OCI-LY1 (cell line): ENCODE results near the gene PABPC1L.

ENCODE experiments used
- H2AFZ ChIP-seq: fragments of 200-600 bp; sonication (generic), shearing (Covaris generic); 2 replicates; pipeline ENCODE4 v1.6.0; 2014; ENCODE audit warnings: antibody characterized with exemption, mild to moderate bottlenecking, low read length
- H3F3A ChIP-seq: fragments of 200-600 bp; sonication (generic), shearing (Covaris generic); 2 replicates; pipeline ENCODE4 v1.6.0; 2014; ENCODE audit warnings: mild to moderate bottlenecking, antibody characterized with exemption, low read length, moderate library complexity; ENCODE audit not compliant: insufficient read depth
- H3K27ac ChIP-seq: fragments of 200-600 bp; sonication (generic); 2 replicates; pipeline ENCODE4 v1.5.1; 2014; ENCODE audit warnings: low read length, mixed run types, mild to moderate bottlenecking, low read depth; ENCODE audit not compliant: poor library complexity, severe bottlenecking
- H3K27me3 ChIP-seq: fragments of 200-600 bp; sonication (generic); 2 replicates; pipeline ENCODE4 v1.6.0; 2014; ENCODE audit warnings: antibody characterized with exemption, mild to moderate bottlenecking, low read length, moderate library complexity; ENCODE audit not compliant: insufficient read depth
- H3K36me3 ChIP-seq: fragments of 200-600 bp; sonication (generic); 2 replicates; pipeline ENCODE4 v1.6.1; 2014; ENCODE audit warnings: mild to moderate bottlenecking, antibody characterized with exemption, low read length, moderate library complexity, mixed read lengths; ENCODE audit not compliant: insufficient read depth
- H3K4me1 ChIP-seq: fragments of 200-600 bp; sonication (generic); 2 replicates; pipeline ENCODE4 v1.5.1; 2014; ENCODE audit warnings: mild to moderate bottlenecking, low read length, moderate library complexity; ENCODE audit not compliant: insufficient read depth, severe bottlenecking
- H3K4me2 ChIP-seq: fragments of 200-600 bp; sonication (generic), shearing (Covaris generic); 2 replicates; pipeline ENCODE4 v1.6.1; 2014; ENCODE audit warnings: low read length
- H3K4me3 ChIP-seq: fragments of 200-600 bp; sonication (generic); 2 replicates; pipeline ENCODE4 v1.5.1; 2014; ENCODE audit warnings: low read length, low read depth, mild to moderate bottlenecking, mixed read lengths; ENCODE audit not compliant: poor library complexity, severe bottlenecking
- H3K79me2 ChIP-seq: fragments of 200-600 bp; shearing (Covaris generic); 2 replicates; pipeline ENCODE4 v1.6.1; 2016; ENCODE audit warnings: mixed run types, low read length, mixed read lengths; ENCODE audit not compliant: insufficient read depth
- H3K9ac ChIP-seq: fragments of 200-600 bp; sonication (generic), shearing (Covaris generic); 2 replicates; pipeline ENCODE4 v1.6.1; 2014; ENCODE audit warnings: mild to moderate bottlenecking, low read length, mixed read lengths
- H3K9me2 ChIP-seq: fragments of 200-600 bp; sonication (generic), shearing (Covaris generic); 2 replicates; pipeline ENCODE4 v1.6.1; 2014; ENCODE audit warnings: low read depth, mild to moderate bottlenecking, low read length, mixed read lengths
- H3K9me3 ChIP-seq: fragments of 200-600 bp; shearing (Covaris generic); 2 replicates; pipeline ENCODE4 v1.6.1; 2014; ENCODE audit warnings: low read length, mixed read lengths
- H4K20me1 ChIP-seq: fragments of 200-600 bp; sonication (generic), shearing (Covaris generic); 2 replicates; pipeline ENCODE4 v1.6.0; 2016; ENCODE audit warnings: mild to moderate bottlenecking, low read length; ENCODE audit not compliant: insufficient read depth
- CTCF ChIP-seq: fragments of 200-600 bp; sonication (generic), shearing (Covaris generic); IDR thresholded peaks from 2 replicates; pipeline ENCODE4 v1.5.1; 2017; ENCODE audit warnings: mild to moderate bottlenecking, antibody characterized with exemption, low read length, moderate library complexity, mixed read lengths
- EZH2 ChIP-seq: fragments of 200-600 bp; sonication (generic), shearing (Covaris generic); IDR thresholded peaks from 2 replicates; pipeline ENCODE4 v1.8.0; 2017; ENCODE audit warnings: borderline replicate concordance, mixed run types, mild to moderate bottlenecking, antibody characterized with exemption, low read length, moderate library complexity, mixed read lengths

Gene PABPC1L

GRCh38 chr20:44884907-44885391 is 24.9 kb upstream of the PABPC1L start:
- H3K4me3 ChIP-seq: peak overlapping the region; percentile 99
- no peaks in the 10 kb centered on the region for H3K27me3 ChIP-seq
- H2AFZ ChIP-seq: peak overlapping the region; percentile 85; the same call in 1 of the 2 replicates
- peaks cover 21% of the 10 kb centered on the region for H3K36me3 ChIP-seq
- peak overlapping the region; percentile 75 for H3K9ac ChIP-seq
- peaks cover 43% of the 10 kb centered on the region for H3K79me2 ChIP-seq
- no peaks in the 10 kb centered on the region for H3F3A ChIP-seq
- TF ChIP-seq EZH2 (no peak), CTCF (no peak)
- no peaks in the 10 kb centered on the region for H3K9me2 ChIP-seq
- peak overlapping the region; percentile 12 for H3K27ac ChIP-seq
- H3K4me2 ChIP-seq: peak overlapping the region; percentile 80
- H3K4me1 ChIP-seq: peaks cover 46% of the 10 kb centered on the region
- no peaks in the 10 kb centered on the region for H3K9me3 ChIP-seq
- no peaks in the 10 kb centered on the region for H4K20me1 ChIP-seq

DNA sequence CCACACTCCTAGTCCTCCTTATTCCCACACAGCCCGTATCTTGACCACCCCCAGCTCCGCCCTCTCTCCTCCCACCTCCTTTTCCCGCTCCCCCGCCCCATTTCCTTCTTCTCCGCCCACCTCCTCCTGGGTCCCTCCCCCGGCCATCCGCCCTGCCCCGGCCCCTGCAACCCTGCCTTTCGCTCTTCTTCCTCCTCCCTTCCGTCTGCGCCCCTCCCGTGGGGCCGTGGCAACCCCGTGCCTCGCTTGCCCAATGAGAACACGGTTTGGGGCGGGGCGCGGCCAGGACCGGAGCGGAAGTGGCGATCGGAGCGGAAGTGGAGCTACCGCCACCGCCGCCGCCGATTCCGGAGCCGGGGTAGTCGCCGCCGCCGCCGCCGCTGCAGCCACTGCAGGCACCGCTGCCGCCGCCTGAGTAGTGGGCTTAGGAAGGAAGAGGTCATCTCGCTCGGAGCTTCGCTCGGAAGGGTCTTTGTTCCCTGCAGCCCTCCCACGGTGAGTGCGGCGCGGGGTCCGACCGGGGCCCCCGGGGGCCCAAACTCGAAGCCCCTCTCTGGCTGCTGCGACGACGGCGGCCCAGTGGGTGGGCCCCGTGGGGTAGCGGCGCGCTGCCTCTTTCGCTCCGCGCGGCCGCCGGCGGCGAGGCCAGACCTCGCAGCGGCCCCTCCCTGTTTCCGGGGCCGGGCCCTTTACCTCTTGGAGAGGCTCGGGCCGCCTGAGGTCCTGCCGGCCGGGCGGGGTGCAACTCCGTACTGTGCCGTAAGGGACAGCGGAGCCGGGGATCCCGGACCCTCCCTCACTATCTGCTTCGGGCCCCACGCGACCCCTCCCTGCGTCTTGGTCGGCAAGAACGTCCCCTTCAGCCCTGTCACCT is 24.2 kb upstream of the PABPC1L start, which contains the start of gene YWHAB:
Gene YWHAB, plus strand, starts transcription at position 314 of the 874 bp plus-strand sequence. CDS start 15,829 bp downstream, outside the sequence.
- no peak for TF ChIP-seq EZH2
- no peak for TF ChIP-seq CTCF
- Histone ChIP-seq H3K9ac (peak within 1 kb of the TSS; percentile 95), H2AFZ (peak within 1 kb of the TSS; percentile 85; the same call in 1 of the 2 replicates), H3F3A (no peaks in the 10 kb centered on the region), H3K9me3 (no peaks in the 10 kb centered on the region), H3K27ac (peak within 1 kb of the TSS; percentile 73), H3K79me2 (peaks cover 49% of the 10 kb centered on the region), H3K4me2 (peak within 1 kb of the TSS; percentile 92), H3K36me3 (peaks cover 25% of the 10 kb centered on the region), H3K9me2 (no peaks in the 10 kb centered on the region), H3K27me3 (no peaks in the 10 kb centered on the region), H3K4me3 (peak within 1 kb of the TSS; percentile 99), H3K4me1 (peaks cover 47% of the 10 kb centered on the region), H4K20me1 (no peaks in the 10 kb centered on the region)

GRCh38 chr20:44886266-44886651 is 23.6 kb upstream of the PABPC1L start:
- H3F3A ChIP-seq: no peaks in the 10 kb centered on the region
- peaks cover 47% of the 10 kb centered on the region for H3K4me1 ChIP-seq
- peak overlapping the region; percentile 95 for H3K9ac ChIP-seq
- H3K4me3 ChIP-seq: peak overlapping the region; percentile 99
- no peaks in the 10 kb centered on the region for H3K9me3 ChIP-seq
- TF ChIP-seq EZH2: no peak
- TF ChIP-seq CTCF: no peak
- H4K20me1 ChIP-seq: no peaks in the 10 kb centered on the region
- H3K79me2 ChIP-seq: peaks cover 56% of the 10 kb centered on the region
- H3K36me3 ChIP-seq: peaks cover 31% of the 10 kb centered on the region
- no peaks in the 10 kb centered on the region for H3K27me3 ChIP-seq
- peak overlapping the region; percentile 92 for H3K4me2 ChIP-seq
- H3K9me2 ChIP-seq: no peaks in the 10 kb centered on the region
- H2AFZ ChIP-seq: no peak overlapping the region
- H3K27ac ChIP-seq: peak overlapping the region; percentile 73
